GM13977 (cell line): Measurements from ENCODE around the gene ARHGAP15.

Source experiments
- DNase-seq: peaks from one replicate; pipeline ENCODE4 v3.0.0; 2012; ENCODE audit warnings: low spot score
- CTCF ChIP-seq: IDR thresholded peaks from 2 replicates; pipeline ENCODE4 v1.5.1; 2012; ENCODE audit warnings: mild to moderate bottlenecking, control low read depth; ENCODE audit not compliant: insufficient read depth; ENCODE audit errors: extremely low read depth, missing control alignments
- in situ Hi-C: fragments of 300-500 bp; cut with MboI; formaldehyde crosslinking; loops from one replicate; pipeline ENCODE4 v1.12.0; 2022; ENCODE audit warnings: low sequenced_read_pairs, low pct_unique_long_range_greater_than_20kb, mixed read lengths, inconsistent platforms; ENCODE audit not compliant: unreplicated experiment

ARHGAP15 gene

GRCh38 chr2:143344780-143345179 is 215.6 kb downstream of the ARHGAP15 start:
- no peak for TF ChIP-seq CTCF
- DNase-seq: no peak
- in situ Hi-C loops: no loop called here

- TF ChIP-seq CTCF: no peak
- DNase-seq: no peak
- in situ Hi-C loops: no loop called here
These were observed 216.9 kb downstream of the ARHGAP15 start for GRCh38 chr2:143345887-143346787.

GRCh38 chr2:143347271-143347695 is 218.1 kb downstream of the ARHGAP15 start:
- in situ Hi-C loops: no loop called here
- no peak for TF ChIP-seq CTCF
- no peak for DNase-seq

- DNase-seq: no peak
- no peak for TF ChIP-seq CTCF
- in situ Hi-C loops: no loop called here
These were observed 218.7 kb downstream of the ARHGAP15 start for GRCh38 chr2:143347901-143348414.

- TF ChIP-seq CTCF: no peak
- no peak for DNase-seq
- in situ Hi-C loops: no loop called here
These were observed 225.0 kb downstream of the ARHGAP15 start for GRCh38 chr2:143354050-143354750.

GRCh38 chr2:143355870-143356269 is 226.7 kb downstream of the ARHGAP15 start:
- DNase-seq: no peak
- TF ChIP-seq CTCF: no peak
- in situ Hi-C loops: no loop called here
